Inflammatory macrophage treated with lipopolysaccharide for 1 hour (primary cell): ENCODE measurements around the gene SND1.

Source experiments
- DNase-seq, 2 donors: peaks; one replicate each; pipeline ENCODE4 v3.0.0-alpha.2; 2020 to 2022

The SND1 gene

DNA sequence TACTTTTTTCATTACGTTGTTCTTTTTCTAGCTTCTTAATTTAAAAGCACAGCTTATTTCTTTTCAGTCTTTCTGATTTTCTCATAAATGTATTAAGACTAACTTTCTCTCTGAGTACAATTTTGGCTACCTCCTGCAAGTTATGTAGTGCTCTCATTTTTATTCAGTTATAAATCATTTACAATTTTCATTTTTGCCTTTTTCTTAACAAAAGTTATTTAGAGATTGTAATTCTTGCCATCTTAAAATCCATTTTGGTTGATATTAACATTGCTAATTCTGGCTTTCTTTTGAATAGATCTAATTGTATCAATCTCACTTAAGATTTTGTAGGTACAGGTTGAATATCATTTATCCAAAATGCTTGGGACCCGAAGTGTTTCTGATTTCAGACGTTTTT lies 476.4 kb downstream of the SND1 start:
- DNase-seq = no peak

DNA sequence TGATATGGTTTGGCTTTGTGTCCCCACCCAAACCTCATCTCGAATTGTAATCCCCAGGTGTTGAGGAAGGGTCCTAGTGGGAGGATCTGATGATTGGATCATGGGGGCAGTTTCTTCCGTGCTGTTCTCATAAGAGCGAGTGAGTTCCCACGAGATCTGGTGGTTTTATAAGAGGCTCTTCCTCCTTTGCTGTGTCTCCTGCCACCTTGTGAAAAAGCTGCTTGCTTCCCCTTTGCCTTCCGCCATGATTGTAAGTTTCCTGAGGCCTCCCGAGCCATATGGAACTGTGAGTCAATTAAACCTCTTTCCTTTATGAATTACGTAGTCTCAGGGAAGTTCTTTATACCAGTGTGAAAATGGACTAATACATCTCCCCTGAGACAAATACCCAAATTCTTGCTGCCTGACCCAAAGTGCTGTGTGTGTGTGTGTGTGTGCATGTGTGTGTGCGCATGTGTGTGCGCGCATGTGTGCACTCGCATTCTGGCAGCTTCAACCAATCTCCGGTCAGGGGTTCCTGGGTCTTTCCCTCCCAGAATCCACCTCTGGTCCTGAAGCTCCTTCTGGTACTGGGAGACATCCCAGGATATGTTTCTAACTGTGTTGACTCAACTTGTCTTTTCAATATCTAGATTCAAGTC lies 477.4 kb downstream of the SND1 start:
- peak in 1 of 2 donors; percentile 40 for DNase-seq

DNA sequence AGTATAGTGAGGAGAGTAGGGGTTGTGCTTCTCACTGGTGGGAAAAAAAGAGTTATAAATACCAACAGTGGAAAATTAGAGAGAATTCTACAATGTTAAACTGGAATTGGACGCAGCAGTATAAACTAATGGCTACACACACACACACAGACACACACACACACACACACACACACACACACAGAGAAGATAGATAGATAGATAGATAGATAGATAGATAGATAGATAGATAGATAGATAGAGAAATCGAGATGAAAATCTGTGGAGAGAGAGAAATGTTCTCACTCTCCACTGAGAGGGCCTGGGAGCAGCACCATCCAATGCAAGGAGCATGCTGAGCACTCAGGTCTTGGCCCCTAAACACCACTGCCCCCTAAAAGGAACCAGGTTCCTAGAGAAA lies 479.1 kb downstream of the SND1 start:
- DNase-seq = no peak

DNA sequence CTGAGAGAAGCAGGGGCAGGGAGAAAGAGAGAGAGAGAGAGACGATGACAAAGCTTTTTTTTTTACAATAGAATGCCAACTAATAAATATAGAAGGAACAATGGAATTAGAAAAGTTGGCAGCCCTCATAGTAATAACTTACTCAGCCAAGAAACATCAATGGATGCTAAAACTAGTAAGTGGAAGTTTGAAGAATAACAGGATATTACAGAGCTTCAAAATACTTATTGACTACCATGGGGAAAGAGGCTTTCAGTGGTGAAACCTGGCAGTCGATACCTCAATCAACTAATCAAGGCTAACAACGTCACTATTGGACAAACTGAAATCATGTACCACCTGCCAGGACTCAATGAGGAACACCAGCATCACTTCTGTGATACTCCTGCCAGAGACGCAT lies 479.7 kb downstream of the SND1 start:
- no peak for DNase-seq

DNA sequence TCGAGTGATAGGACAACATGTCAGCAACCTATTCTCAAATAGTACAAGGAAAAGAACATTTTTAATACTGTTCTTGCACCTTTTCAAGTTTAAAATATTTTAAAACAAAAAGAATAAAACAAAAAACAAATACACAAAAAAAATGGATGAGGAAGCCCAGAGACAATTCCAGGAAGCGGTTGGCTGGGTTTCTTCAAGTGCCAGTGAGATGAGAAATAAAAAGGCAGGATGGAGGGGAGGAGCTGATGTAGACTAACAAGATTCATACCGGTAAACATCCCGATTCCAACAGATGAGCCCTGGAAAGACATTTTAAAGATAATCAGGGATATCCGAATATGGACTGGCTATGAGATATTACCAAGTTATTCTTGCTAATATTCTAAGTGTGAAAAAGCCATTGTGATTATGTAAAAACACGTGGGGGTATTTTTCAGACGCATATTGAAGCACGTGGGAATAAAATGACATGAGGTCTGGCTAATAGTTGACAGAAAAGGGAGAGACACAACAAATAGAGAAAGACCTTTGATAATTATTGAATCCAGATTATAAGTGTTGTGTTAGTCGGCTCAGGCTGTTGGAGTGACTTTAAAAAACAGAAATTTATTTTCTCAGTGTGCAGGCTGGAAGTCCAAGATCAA lies 480.6 kb downstream of the SND1 start:
- no peak for DNase-seq

DNA sequence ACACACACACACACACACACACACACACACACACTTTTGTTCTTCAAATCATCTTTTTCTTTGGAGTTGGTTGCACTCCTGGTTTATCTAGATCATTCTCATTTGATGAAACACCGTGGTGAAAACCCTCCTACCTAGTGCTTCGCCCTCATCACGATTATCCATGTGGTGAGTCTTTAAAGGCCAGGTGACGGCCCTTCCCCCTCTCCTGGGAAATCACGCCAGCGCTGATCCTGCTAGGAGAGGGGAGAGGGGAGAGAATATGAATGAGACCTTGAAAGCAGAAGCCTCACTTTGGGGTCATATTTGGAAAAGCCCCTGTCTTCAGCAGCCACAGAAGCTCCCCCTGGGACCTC lies 483.1 kb downstream of the SND1 start:
- DNase-seq = no peak

DNA sequence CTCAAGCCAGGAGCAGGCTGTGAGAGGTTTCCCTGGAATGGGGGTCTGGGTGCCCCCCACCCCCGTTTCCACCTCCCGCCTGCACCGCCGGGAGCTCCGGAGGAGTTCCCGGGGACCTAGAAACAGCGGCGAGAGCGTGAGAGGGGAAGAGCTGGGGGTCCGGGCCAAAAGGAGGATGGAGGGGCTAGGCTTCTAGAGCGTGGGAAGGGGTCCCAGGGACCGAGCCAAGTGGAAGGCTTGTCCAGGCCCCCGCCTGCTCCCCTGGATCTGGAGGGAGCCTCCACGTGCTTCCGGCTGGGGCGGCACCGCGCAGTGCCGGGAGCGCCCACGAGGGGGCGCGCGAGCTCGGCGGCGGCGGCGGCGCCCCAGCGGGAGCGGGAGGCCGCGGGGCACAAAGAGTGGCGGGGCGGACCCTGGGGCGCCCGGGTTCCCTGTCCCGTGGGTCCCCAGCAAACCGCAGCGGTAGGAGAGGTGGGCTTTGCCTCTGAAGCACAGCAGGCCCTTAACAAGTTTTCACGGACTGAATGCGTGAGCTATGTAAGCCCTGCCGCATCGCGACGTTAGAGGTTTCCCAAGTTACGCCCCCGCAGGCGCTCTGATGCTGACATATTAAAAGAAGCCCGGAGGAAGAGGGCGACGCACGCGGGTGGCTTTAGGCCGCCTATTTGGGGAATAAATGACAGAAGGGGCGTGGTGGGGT lies 483.7 kb downstream of the SND1 start:
- DNase-seq = peak; percentile 75 to 86

DNA sequence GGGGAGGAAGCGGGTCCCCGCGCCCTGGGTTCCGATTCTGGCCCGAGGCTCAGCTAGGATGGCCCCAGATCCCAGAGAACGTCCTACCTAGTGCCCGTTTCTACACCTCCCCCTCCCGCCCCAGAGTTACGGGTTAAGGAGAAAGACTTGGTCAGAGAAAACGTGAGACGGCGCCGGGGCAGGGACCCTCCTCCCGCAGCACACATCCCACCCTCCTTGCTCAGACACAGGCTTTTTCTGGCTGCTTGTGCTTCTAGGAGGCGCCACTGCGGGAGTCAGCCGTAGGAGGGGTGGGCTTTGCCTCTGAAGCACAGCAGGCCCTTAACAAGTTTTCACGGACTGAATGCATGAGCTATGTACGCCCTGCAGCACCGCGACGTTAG lies 484.2 kb downstream of the SND1 start:
- no peak for DNase-seq

DNA sequence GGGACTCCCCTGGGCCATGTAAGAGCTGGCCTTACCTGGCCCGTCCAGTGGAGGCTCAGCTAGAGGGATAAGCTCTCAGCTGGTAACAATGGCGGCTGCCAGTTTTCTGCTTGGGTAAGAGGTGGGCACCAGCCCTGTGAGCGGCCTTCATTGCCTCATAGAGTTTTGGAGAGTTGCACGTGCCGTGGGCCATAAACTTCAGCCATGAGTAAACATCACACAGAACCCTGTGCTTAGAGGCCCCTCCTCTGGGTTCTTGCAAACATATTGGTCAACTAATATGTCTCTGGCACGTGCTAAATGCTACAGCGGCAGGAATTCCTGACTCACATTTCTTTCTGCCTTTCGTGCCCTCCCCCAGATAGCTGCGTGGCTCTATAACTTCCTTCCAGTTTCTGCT lies 485.2 kb downstream of the SND1 start:
- DNase-seq = peak; percentile 21 to 31

DNA sequence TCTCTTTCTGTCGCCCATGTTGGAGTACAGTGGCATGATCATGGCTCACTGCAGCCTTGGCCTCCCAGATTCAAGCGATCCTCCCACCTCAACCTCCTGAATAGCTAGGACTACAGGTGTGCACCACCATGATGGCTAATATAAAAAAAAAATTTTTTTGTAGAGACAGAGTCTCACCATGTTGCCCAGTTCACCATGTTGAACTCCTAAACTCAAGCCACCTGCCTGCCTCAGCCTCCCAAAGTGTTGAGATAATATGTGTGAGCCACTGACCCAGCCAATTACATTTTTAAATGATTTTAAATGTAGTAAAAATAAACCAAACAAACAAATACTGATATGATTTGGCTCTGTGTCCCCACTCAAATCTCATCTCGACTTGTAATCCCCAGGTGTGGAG lies 487.4 kb downstream of the SND1 start:
- no peak for DNase-seq

DNA sequence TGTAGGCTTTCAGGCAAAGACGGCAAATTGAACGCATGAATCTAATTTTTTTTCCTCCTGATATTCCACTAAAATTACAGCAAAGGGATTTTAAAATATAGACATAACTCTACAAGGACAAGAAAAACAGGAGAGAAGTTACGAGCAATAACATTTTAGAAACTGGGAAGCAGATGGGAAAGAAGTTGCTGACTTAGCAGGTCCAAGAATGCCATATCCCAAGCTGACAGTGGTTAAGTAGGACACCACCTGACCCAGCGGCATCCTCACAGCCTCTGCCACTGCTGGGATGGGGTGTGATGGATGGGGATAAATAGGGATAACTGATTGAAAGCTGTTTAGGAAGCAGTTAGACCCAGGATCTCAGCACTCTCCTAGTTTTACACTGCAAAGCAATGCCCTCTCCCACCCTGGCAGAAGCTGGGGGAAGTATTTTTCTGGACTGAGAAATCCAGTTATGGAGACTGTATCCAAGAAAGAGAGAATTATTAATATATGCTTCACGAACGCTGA lies 489.7 kb downstream of the SND1 start:
- DNase-seq = no peak
